Measurements from ENCODE around the gene BACH1. TPM values are rescaled to one million over a fixed set of nuclear protein-coding genes. Genes with fewer than 3 reads are reported as not detected.

BACH1 gene
- polyA plus RNA-seq, 1 donor: 47.1 TPM

GRCh38 chr21:29377266-29377665 is 78.5 kb downstream of the BACH1 start:
- WGBS (ENCODE audit: insufficient coverage, low lambda C conversion rate): no CpG with 5 or more reads among the region's 4 CpGs
- no peak overlapping the region for H3K27ac ChIP-seq (ENCODE audit: low read length)
- peaks cover 7% of the 10 kb centered on the region for H3K36me3 ChIP-seq (ENCODE audit: control insufficient read depth, insufficient read depth, low read length)

DNA sequence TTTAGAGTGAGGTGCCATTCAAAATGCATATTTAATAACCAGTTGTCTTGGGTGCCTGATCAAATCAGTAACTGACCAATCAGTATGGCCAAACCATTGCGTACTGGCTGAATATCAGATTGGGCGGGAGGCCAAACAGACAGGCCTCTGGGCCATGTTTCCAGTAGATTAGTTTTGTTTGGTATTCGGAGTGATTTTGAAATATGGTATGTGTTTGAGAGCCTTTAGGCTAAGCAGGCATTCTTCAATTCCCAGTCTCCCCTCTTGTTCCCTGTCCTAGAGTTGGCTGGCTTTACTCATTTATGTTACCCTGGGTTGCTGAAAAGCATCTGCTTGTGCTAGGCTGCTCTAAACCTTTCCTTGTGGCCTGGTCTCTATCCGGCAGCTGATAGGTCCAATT is 80.1 kb downstream of the BACH1 start:
- Histone ChIP-seq H3K4me1 (ENCODE audit: control insufficient read depth, insufficient read depth, low read length) (peaks cover 5% of the 10 kb centered on the region), H3K36me3 (ENCODE audit: control insufficient read depth, insufficient read depth, low read length) (no peaks in the 10 kb centered on the region), H3K27ac (ENCODE audit: low read length) (no peak overlapping the region), H3K27me3 (ENCODE audit: control insufficient read depth, insufficient read depth, low read length) (no peaks in the 10 kb centered on the region), H3K9me3 (ENCODE audit: control insufficient read depth, low read depth, low read length) (no peaks in the 10 kb centered on the region), H3K4me3 (ENCODE audit: low read length) (no peak overlapping the region)
- WGBS (ENCODE audit: insufficient coverage, low lambda C conversion rate): 100% methylated on average over 1 of the region's 4 CpGs
- DNase-seq: no peak

More at GRCh38 chr21:29377266-29377665, 78.5 kb downstream of the BACH1 start:
- no peak for DNase-seq
- no peaks in the 10 kb centered on the region for H3K9me3 ChIP-seq (ENCODE audit: control insufficient read depth, low read depth, low read length)
- H3K4me1 ChIP-seq (ENCODE audit: control insufficient read depth, insufficient read depth, low read length): peaks cover 5% of the 10 kb centered on the region
- H3K4me3 ChIP-seq (ENCODE audit: low read length): no peak overlapping the region
- no peaks in the 10 kb centered on the region for H3K27me3 ChIP-seq (ENCODE audit: control insufficient read depth, insufficient read depth, low read length)

GRCh38 chr21:29379517-29380054 is 80.9 kb downstream of the BACH1 start:
- Histone ChIP-seq H3K27me3 (ENCODE audit: control insufficient read depth, insufficient read depth, low read length) (no peaks in the 10 kb centered on the region), H3K27ac (ENCODE audit: low read length) (no peak overlapping the region), H3K9me3 (ENCODE audit: control insufficient read depth, low read depth, low read length) (no peaks in the 10 kb centered on the region), H3K36me3 (ENCODE audit: control insufficient read depth, insufficient read depth, low read length) (no peaks in the 10 kb centered on the region), H3K4me1 (ENCODE audit: control insufficient read depth, insufficient read depth, low read length) (peaks cover 6% of the 10 kb centered on the region), H3K4me3 (ENCODE audit: low read length) (no peak overlapping the region)
- 100% methylated on average over 2 of the region's 6 CpGs for WGBS (ENCODE audit: insufficient coverage, low lambda C conversion rate)
- no peak for DNase-seq

DNA sequence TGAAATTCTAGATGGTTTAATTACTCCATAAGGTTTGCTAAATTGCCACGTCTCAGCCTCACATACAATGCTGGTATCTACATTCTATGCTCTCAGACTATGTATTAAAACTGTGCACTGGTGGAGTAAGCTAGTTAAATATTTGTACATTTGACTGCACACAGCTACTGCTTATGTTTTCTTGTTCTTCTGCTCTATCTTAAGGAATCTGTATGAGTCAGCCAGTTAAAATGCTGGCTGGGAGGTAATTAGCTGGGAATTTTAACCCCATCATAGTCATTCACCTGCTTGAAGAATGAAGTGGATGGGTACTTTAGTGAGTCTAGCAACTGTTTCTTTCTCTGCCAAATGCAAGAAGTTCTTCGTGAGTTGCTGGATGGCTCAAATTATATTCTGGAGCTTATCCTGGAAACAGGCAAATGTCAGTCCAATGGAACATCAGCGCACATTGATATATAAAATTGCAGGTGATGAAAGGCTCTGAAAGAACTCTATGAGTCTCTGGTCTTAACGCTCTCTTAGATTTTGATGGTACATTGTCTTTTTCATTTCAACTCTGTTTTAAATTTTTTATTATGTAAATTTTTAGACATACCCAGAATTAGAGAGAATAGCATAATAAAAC is 83.4 kb downstream of the BACH1 start:
- Histone ChIP-seq H3K36me3 (ENCODE audit: control insufficient read depth, insufficient read depth, low read length) (no peaks in the 10 kb centered on the region), H3K4me1 (ENCODE audit: control insufficient read depth, insufficient read depth, low read length) (peaks cover 9% of the 10 kb centered on the region), H3K9me3 (ENCODE audit: control insufficient read depth, low read depth, low read length) (no peaks in the 10 kb centered on the region), H3K4me3 (ENCODE audit: low read length) (no peak overlapping the region), H3K27ac (ENCODE audit: low read length) (no peak overlapping the region), H3K27me3 (ENCODE audit: control insufficient read depth, insufficient read depth, low read length) (no peaks in the 10 kb centered on the region)
- 94% methylated on average over 2 of the region's 4 CpGs for WGBS (ENCODE audit: insufficient coverage, low lambda C conversion rate)
- DNase-seq: peak; percentile 14 to 39

GRCh38 chr21:29384683-29385359 is 86.1 kb downstream of the BACH1 start:
- H3K27me3 ChIP-seq (ENCODE audit: control insufficient read depth, insufficient read depth, low read length): no peaks in the 10 kb centered on the region
- no peaks in the 10 kb centered on the region for H3K9me3 ChIP-seq (ENCODE audit: control insufficient read depth, low read depth, low read length)
- peak in 1 of 2 donors; percentile 15 for DNase-seq
- H3K27ac ChIP-seq (ENCODE audit: low read length): peak overlapping the region; percentile 41
- no peak overlapping the region for H3K4me3 ChIP-seq (ENCODE audit: low read length)
- peaks cover 9% of the 10 kb centered on the region for H3K4me1 ChIP-seq (ENCODE audit: control insufficient read depth, insufficient read depth, low read length)
- H3K36me3 ChIP-seq (ENCODE audit: control insufficient read depth, insufficient read depth, low read length): no peaks in the 10 kb centered on the region
- 33% methylated on average over 2 of the region's 2 CpGs for WGBS (ENCODE audit: insufficient coverage, low lambda C conversion rate)

DNA sequence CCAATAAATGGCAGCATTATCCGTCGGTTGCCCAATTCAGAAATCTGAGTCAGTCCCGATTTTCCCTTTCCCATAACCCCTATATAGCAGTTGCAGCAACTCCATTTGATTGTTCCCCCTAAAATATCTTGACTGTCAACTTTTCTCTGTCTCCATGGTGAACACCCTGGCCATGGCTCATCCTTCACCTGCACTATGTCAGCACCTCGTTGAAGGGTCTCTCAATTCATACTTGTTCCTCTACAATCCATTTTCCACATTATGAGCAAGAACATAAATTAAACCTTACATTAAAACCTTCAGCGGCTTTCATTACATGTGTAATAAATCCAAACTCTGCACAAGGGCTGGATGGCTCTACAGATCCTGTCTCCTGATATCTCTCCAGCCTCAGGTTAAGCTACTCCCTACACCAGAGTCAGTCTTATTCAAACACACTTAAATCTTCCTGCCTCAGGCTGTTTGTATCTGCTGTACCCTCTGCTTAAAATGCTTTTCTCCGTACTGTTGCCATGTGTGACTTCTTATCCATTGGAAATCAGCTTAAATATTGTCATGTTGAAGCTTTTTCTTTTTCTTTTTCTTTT is 87.3 kb downstream of the BACH1 start:
- Histone ChIP-seq H3K27ac (ENCODE audit: low read length) (no peak overlapping the region), H3K9me3 (ENCODE audit: control insufficient read depth, low read depth, low read length) (no peaks in the 10 kb centered on the region), H3K4me1 (ENCODE audit: control insufficient read depth, insufficient read depth, low read length) (peaks cover 9% of the 10 kb centered on the region), H3K4me3 (ENCODE audit: low read length) (no peak overlapping the region), H3K27me3 (ENCODE audit: control insufficient read depth, insufficient read depth, low read length) (no peaks in the 10 kb centered on the region), H3K36me3 (ENCODE audit: control insufficient read depth, insufficient read depth, low read length) (no peaks in the 10 kb centered on the region)
- WGBS (ENCODE audit: insufficient coverage, low lambda C conversion rate): 89% methylated on average over 3 of the region's 6 CpGs
- DNase-seq: no peak

GRCh38 chr21:29386803-29387202 is 88.1 kb downstream of the BACH1 start:
- H3K9me3 ChIP-seq (ENCODE audit: control insufficient read depth, low read depth, low read length): no peaks in the 10 kb centered on the region
- 85% methylated on average over 4 of the region's 4 CpGs for whole genome bisulfite sequencing (ENCODE audit: insufficient coverage, low lambda C conversion rate)
- H3K27ac ChIP-seq (ENCODE audit: low read length): no peak overlapping the region
- no peak for DNase-seq
- no peaks in the 10 kb centered on the region for H3K27me3 ChIP-seq (ENCODE audit: control insufficient read depth, insufficient read depth, low read length)
- no peaks in the 10 kb centered on the region for H3K36me3 ChIP-seq (ENCODE audit: control insufficient read depth, insufficient read depth, low read length)
- no peak overlapping the region for H3K4me3 ChIP-seq (ENCODE audit: low read length)
- peaks cover 4% of the 10 kb centered on the region for H3K4me1 ChIP-seq (ENCODE audit: control insufficient read depth, insufficient read depth, low read length)

DNA sequence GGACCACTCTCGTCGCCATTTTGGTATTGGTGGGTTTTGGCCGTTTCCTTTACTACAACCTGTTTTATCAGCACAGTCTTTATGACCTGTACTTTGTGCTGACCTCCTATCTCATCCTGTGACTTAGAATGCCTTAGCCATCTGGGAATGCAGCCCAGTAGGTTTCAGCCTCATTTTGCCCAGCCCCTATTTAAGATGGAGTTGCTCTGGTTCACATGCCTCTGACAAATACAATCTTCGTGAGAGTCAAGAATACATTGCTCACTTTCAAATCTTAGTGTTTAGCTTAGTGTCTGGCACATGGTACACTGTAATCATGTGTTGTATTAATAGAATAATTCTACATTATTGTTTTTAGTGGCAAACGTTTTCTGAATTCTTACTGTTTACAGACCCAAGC is 88.9 kb downstream of the BACH1 start:
- Histone ChIP-seq H3K4me3 (ENCODE audit: low read length) (no peak overlapping the region), H3K27ac (ENCODE audit: low read length) (no peak overlapping the region), H3K36me3 (ENCODE audit: control insufficient read depth, insufficient read depth, low read length) (no peaks in the 10 kb centered on the region), H3K4me1 (ENCODE audit: control insufficient read depth, insufficient read depth, low read length) (peaks cover 4% of the 10 kb centered on the region), H3K27me3 (ENCODE audit: control insufficient read depth, insufficient read depth, low read length) (no peaks in the 10 kb centered on the region), H3K9me3 (ENCODE audit: control insufficient read depth, low read depth, low read length) (no peaks in the 10 kb centered on the region)
- 80% methylated on average over 1 of the region's 5 CpGs for WGBS (ENCODE audit: insufficient coverage, low lambda C conversion rate)
- DNase-seq: no peak

- H3K4me1 ChIP-seq (ENCODE audit: control insufficient read depth, insufficient read depth, low read length): peaks cover 4% of the 10 kb centered on the region
- DNase-seq: no peak
- no peaks in the 10 kb centered on the region for H3K27me3 ChIP-seq (ENCODE audit: control insufficient read depth, insufficient read depth, low read length)
- 100% methylated on average over 2 of the region's 3 CpGs for WGBS (ENCODE audit: insufficient coverage, low lambda C conversion rate)
- H3K27ac ChIP-seq (ENCODE audit: low read length): no peak overlapping the region
- no peak overlapping the region for H3K4me3 ChIP-seq (ENCODE audit: low read length)
- H3K36me3 ChIP-seq (ENCODE audit: control insufficient read depth, insufficient read depth, low read length): no peaks in the 10 kb centered on the region
- peaks cover 4% of the 10 kb centered on the region for H3K9me3 ChIP-seq (ENCODE audit: control insufficient read depth, low read depth, low read length)
Observed at GRCh38 chr21:29389136-29389535, 90.4 kb downstream of the BACH1 start.

DNA sequence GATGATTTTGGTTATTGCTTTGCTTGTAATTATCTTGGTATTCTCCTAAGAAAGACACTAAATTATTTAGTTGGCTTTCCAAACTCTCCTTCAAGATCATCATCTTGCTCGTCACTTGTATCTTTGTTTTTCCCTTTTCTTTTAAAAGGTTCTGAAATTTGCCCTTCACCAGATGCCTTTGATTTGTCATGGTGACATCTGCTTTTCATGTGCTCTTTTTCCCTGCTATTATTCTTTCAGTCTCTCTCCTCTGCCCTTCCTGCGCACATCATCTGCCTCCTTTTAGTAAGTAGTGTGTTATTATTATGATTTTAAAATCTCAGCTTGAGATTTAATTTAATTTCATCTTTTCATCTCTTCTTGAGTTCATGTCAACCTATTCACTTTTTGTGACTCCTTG is 92.1 kb downstream of the BACH1 start:
- H3K4me1 ChIP-seq (ENCODE audit: control insufficient read depth, insufficient read depth, low read length): no peaks in the 10 kb centered on the region
- H3K27me3 ChIP-seq (ENCODE audit: control insufficient read depth, insufficient read depth, low read length): no peaks in the 10 kb centered on the region
- DNase-seq: no peak
- H3K9me3 ChIP-seq (ENCODE audit: control insufficient read depth, low read depth, low read length): peaks cover 4% of the 10 kb centered on the region
- no peak overlapping the region for H3K27ac ChIP-seq (ENCODE audit: low read length)
- H3K4me3 ChIP-seq (ENCODE audit: low read length): no peak overlapping the region
- 100% methylated on average over 1 of the region's 2 CpGs for WGBS (ENCODE audit: insufficient coverage, low lambda C conversion rate)
- no peaks in the 10 kb centered on the region for H3K36me3 ChIP-seq (ENCODE audit: control insufficient read depth, insufficient read depth, low read length)
